Testis (tissue), 3 donors: ENCODE data around the gene VEZT. TPM values are rescaled to one million over a fixed set of nuclear protein-coding genes. Genes with fewer than 3 reads are reported as not detected.
"Not testable (repeated sequence)": the region's sequence is repeated elsewhere in the genome, so short reads cannot be mapped to it uniquely, and the experiment has no call there.

Source experiments
- DNase-seq: peaks from one replicate; pipeline ENCODE4 v3.0.0-alpha.2; 2019
- H3K27ac ChIP-seq, 2 donors: fragments of 200-600 bp; sonication (generic); one replicate each; pipeline ENCODE4 v1.5.1; 2019
- H3K27me3 ChIP-seq: fragments of 200-600 bp; sonication (generic); one replicate; pipeline ENCODE4 v1.5.1; 2019
- H3K36me3 ChIP-seq: fragments of 200-600 bp; sonication (generic); one replicate; pipeline ENCODE4 v1.5.1; 2017; ENCODE audit warnings: low read depth; ENCODE audit errors: missing control alignments
- H3K4me1 ChIP-seq: fragments of 200-600 bp; sonication (generic); one replicate; pipeline ENCODE4 v1.5.1; 2019
- H3K4me3 ChIP-seq, 2 donors: fragments of 200-600 bp; sonication (generic); one replicate each; pipeline ENCODE4 v1.5.1; 2017 to 2019
- H3K9me3 ChIP-seq: fragments of 200-600 bp; sonication (generic); one replicate; pipeline ENCODE4 v1.5.1; 2017
- POLR2A ChIP-seq: fragments of 450-650 bp; IDR thresholded peaks from one replicate; pipeline ENCODE4 v1.6.1; 2017; ENCODE audit warnings: antibody characterized with exemption, mild to moderate bottlenecking, moderate library complexity
- WGBS, 2 donors: methylation state at CpG; one replicate each; pipeline ENCODE4 v1.1.5; 2018; 5-methylcytosine and 5-hydroxymethylcytosine counted together
- intact Hi-C: fragments of 100-400 bp; cut with DNase I; formaldehyde crosslinking; loops from one replicate; pipeline ENCODE4 v1.15.1; 2023; ENCODE audit warnings: low total_unique reads
- polyA plus RNA-seq: library from polyadenylated mRNA; stranded (reverse); fragments of 350-450 nt; fragmentation: Illumina TruSeq; extraction: RNeasy Lipid Tissue Mini Kit (QIAGEN cat#74804); gene quantifications from one replicate; pipeline ENCODE4 v1.2.3, GENCODE V29; 2014; ENCODE audit warnings: low read depth, low replicate concordance; ENCODE audit not compliant: insufficient read depth
- total RNA-seq, 2 donors: library from RNA; depleted of rRNA; stranded (reverse); fragments of >200 nt; gene quantifications; one replicate each; pipeline ENCODE4 v1.2.3, GENCODE V29; 2016
- TF ChIP-seq, protein P1 (sequence below), 3 experiments: fragments of 450-650 bp in 2 of 3; fragments of 200-600 bp in 1 of 3; sonication (generic) in 1 of 3; IDR thresholded peaks; one replicate each; pipeline ENCODE4 v1.5.1; 2016 to 2019; ENCODE audit warnings: antibody characterized with exemption in 3 of 3, mild to moderate bottlenecking in 2 of 3, moderate library complexity in 1 of 3

Gene VEZT
- total and polyA plus RNA-seq, 3 donors from 2014 or later: 31.7 to 112 (median 94.6) TPM

DNA sequence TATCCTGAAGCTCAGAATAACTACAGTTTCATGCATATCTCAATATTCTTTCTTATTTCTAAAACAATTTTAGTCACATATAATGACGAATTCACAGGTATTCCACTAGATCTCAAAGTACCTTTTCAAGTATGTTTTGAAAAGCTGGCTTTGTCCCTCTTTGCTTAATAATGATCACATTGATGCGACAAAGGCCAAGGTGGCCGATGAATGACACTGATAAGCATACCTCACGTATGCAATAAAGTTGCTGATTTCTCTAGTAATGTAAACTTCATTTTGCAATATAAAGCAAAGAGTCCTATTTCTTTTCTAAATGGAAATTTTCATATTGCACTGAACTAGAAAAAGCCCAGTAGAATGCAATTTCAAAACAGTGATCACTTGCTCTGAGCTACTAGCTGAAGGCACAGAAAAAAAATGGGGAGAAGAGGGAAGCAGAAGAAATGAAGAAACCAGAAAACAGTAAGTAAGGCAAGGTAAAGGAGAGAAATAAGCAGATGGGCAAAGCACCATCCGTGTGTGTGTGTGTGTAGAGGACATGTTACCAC is 29.7 kb upstream of the VEZT start:
- Histone ChIP-seq H3K4me3 (no peak overlapping the region), H3K4me1 (peaks cover 5% of the 10 kb centered on the region), H3K27me3 (no peaks in the 10 kb centered on the region), H3K27ac (no peak overlapping the region), H3K36me3 (no peaks in the 10 kb centered on the region), H3K9me3 (no peaks in the 10 kb centered on the region)
- intact Hi-C loops: no loop called here
- TF ChIP-seq, protein P1, sequence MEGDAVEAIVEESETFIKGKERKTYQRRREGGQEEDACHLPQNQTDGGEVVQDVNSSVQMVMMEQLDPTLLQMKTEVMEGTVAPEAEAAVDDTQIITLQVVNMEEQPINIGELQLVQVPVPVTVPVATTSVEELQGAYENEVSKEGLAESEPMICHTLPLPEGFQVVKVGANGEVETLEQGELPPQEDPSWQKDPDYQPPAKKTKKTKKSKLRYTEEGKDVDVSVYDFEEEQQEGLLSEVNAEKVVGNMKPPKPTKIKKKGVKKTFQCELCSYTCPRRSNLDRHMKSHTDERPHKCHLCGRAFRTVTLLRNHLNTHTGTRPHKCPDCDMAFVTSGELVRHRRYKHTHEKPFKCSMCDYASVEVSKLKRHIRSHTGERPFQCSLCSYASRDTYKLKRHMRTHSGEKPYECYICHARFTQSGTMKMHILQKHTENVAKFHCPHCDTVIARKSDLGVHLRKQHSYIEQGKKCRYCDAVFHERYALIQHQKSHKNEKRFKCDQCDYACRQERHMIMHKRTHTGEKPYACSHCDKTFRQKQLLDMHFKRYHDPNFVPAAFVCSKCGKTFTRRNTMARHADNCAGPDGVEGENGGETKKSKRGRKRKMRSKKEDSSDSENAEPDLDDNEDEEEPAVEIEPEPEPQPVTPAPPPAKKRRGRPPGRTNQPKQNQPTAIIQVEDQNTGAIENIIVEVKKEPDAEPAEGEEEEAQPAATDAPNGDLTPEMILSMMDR (IDR thresholded peaks at IDR 0.05): no peak
- no peak for TF ChIP-seq POLR2A
- DNase-seq: no peak
- 74 to 79% methylated on average over 5 of the region's 5 CpGs for WGBS, 2 donors

DNA sequence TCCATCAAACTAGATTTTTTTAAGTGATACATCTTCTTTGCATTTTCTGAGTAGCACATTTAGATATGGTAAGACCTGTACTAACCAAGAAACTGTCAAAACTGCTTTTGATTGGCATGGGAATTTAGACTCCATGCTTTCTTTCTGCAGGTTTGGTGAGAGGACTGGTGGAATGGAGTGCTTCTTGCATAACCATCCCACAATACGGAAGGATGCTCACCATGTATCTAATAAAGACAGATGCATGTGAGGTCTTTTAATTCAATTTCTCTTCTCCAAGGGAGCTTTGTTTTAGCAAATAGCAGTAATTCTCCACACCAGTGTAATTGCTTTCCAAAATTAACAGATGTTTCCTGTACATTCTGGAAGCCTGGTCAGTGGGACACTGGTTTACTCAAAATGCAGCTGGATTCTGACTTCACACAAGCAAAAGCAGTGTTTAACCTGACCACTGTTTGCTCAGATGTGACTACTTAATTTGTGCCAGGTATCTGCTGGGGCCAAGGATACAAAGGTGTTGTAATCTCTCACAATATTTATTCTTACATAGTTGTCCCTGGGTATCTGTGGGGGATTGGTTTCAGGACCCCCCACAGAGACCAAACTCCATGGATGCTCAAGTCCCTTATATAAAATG is 26.4 kb upstream of the VEZT start:
- DNase-seq: no peak
- TF ChIP-seq, protein P1 (IDR thresholded peaks at IDR 0.05): no peak
- TF ChIP-seq POLR2A: no peak

DNA sequence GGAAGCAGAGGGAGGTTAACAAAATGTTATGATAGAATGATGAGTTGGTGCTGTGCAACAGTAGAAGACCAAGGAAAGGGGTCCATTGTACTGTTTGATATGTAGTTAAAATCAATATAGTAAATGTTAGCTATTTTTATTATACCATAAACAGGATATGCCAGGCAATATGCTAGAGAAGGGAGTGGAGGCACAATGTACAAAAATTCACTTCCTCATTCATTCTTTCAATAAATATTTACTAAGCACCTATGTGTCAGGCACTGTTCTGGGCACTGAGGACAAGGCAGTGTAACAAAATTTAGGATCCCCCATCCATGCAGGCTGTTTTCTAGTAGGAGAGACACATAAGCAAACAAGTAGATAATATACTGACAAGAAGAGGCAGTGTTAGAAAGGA is 25.3 kb upstream of the VEZT start:
- no peak for TF ChIP-seq POLR2A
- TF ChIP-seq, protein P1 (IDR thresholded peaks at IDR 0.05): no peak
- intact Hi-C loops: no loop called here
- no peak for DNase-seq
- Histone ChIP-seq H3K9me3 (no peaks in the 10 kb centered on the region), H3K27ac (no peak overlapping the region), H3K36me3 (no peaks in the 10 kb centered on the region), H3K27me3 (no peaks in the 10 kb centered on the region), H3K4me1 (peaks cover 5% of the 10 kb centered on the region), H3K4me3 (no peak overlapping the region)

More for the DNA sequence above, 26.4 kb upstream of the VEZT start:
- H3K4me1 ChIP-seq: peaks cover 5% of the 10 kb centered on the region
- intact Hi-C loops: no loop called here
- no peak overlapping the region for H3K27ac ChIP-seq
- H3K36me3 ChIP-seq: no peaks in the 10 kb centered on the region
- WGBS, 2 donors: 86 to 100% methylated on average over 1 of the region's 1 CpG
- H3K9me3 ChIP-seq: no peaks in the 10 kb centered on the region
- no peak overlapping the region for H3K4me3 ChIP-seq
- no peaks in the 10 kb centered on the region for H3K27me3 ChIP-seq

DNA sequence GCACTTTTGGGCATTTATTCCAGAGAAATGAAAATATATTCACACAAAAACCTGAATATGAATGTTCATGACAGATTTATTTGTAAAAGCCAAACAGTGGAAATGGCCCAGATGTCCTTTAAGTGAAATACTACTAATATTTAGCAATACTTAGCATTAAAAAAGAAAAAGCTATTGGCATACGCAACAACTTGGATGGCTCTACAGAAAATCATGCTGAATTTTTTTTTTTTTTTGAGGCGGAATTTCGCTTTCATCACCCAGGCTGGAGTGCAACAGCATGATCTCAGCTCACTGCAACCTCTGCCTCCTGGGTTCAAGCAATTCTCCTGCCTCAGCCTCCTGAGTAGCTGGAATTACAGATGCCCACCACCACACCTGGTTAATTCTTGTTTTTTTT is 24.5 kb upstream of the VEZT start:
- no peak overlapping the region for H3K27ac ChIP-seq
- WGBS, 2 donors: 88 to 96% methylated on average over 3 of the region's 3 CpGs
- no peaks in the 10 kb centered on the region for H3K27me3 ChIP-seq
- TF ChIP-seq, protein P1 (IDR thresholded peaks at IDR 0.05): no peak
- no peak for TF ChIP-seq POLR2A
- H3K4me1 ChIP-seq: peaks cover 5% of the 10 kb centered on the region
- H3K36me3 ChIP-seq: no peaks in the 10 kb centered on the region
- DNase-seq: no peak
- no peaks in the 10 kb centered on the region for H3K9me3 ChIP-seq
- intact Hi-C loops: no loop called here
- H3K4me3 ChIP-seq: no peak overlapping the region

DNA sequence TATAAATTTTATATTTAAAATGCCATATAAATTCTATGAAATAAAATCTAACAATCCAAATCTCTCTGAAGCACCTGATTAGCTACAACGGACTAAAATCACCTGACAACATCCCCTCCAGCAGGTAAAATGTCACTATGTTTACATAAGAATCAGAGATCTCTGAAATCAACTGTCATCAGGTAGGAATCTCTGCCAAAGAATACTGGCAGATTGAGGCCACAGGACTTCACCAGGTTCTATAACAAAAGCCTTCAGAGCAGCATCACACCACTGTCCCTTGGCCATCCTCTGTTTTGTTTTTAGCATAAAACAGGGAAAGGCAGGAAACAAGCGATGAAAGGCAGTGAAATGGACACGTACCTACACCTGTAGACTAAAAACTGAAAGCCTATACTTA is 22.5 kb upstream of the VEZT start:
- no peak overlapping the region for H3K27ac ChIP-seq
- no peak for TF ChIP-seq POLR2A
- TF ChIP-seq, protein P1 (IDR thresholded peaks at IDR 0.05): no peak
- H3K4me3 ChIP-seq: no peak overlapping the region
- H3K27me3 ChIP-seq: no peaks in the 10 kb centered on the region
- no peaks in the 10 kb centered on the region for H3K9me3 ChIP-seq
- H3K36me3 ChIP-seq: no peaks in the 10 kb centered on the region
- WGBS, 2 donors: 96% methylated on average over 3 of the region's 3 CpGs
- DNase-seq: no peak
- intact Hi-C loops: no loop called here
- H3K4me1 ChIP-seq: no peaks in the 10 kb centered on the region

DNA sequence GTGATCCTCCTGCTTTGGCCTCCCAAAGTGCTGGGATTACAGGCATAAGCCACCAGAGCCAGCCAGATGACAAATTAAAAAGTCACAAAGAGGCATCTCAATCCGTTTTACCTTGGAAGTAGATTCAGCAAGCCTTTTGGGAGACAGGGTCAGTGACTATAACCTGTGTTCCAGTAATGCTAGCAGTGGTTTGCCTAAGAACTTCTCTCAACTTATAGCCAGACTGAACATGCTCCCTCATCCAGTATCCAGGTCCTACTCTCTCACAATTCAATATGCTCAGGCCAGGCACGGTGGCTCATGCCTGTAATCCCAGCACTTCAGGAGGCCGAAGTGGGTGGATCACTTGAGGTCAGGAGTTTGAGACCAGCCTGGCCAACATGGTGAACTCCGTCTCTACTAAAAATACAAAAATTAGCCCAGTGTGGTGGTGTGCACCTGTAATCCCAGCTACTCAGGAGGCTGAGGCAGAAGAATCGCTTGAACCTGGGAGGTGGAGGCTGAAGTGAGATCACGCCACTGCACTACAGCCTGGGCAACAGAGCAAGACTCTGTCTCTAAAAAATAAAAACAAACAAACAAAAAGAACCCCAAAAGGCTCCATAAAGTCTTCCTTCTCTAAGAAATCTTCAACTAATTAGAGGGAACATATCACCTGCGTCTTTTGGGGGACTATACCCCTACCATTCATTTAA is 20.6 kb upstream of the VEZT start:
- H3K27me3 ChIP-seq, H3K27ac ChIP-seq, H3K4me3 ChIP-seq, intact Hi-C loops, H3K4me1 ChIP-seq, H3K36me3 ChIP-seq, H3K9me3 ChIP-seq, DNase-seq: not testable (repeated sequence)
- 92 to 98% methylated on average over 7 of the region's 7 CpGs for WGBS, 2 donors
